Suprapubic skin (tissue), 3 donors: ENCODE results near the gene SLC1A1.

ENCODE experiments used
- POLR2AphosphoS5 ChIP-seq, 3 donors: sonication (generic); formaldehyde crosslinking; IDR thresholded peaks; one replicate each; pipeline ENCODE4 v1.6.1; 2017; ENCODE audit warnings: antibody characterized with exemption in 3 of 3
- TF ChIP-seq, protein P1 (sequence below), 2 donors: fragments of 200-600 bp in 1 of 2; fragments of 450-650 bp in 1 of 2; sonication (generic) in 1 of 2; IDR thresholded peaks; one replicate each; pipeline ENCODE4 v1.5.1; 2016 to 2019; ENCODE audit warnings: antibody characterized with exemption in 2 of 2, mild to moderate bottlenecking in 1 of 2, moderate library complexity in 1 of 2

GRCh38 chr9:4486176-4486575, 4.1 kb upstream of the SLC1A1 start:
- TF ChIP-seq, protein P1, sequence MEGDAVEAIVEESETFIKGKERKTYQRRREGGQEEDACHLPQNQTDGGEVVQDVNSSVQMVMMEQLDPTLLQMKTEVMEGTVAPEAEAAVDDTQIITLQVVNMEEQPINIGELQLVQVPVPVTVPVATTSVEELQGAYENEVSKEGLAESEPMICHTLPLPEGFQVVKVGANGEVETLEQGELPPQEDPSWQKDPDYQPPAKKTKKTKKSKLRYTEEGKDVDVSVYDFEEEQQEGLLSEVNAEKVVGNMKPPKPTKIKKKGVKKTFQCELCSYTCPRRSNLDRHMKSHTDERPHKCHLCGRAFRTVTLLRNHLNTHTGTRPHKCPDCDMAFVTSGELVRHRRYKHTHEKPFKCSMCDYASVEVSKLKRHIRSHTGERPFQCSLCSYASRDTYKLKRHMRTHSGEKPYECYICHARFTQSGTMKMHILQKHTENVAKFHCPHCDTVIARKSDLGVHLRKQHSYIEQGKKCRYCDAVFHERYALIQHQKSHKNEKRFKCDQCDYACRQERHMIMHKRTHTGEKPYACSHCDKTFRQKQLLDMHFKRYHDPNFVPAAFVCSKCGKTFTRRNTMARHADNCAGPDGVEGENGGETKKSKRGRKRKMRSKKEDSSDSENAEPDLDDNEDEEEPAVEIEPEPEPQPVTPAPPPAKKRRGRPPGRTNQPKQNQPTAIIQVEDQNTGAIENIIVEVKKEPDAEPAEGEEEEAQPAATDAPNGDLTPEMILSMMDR (IDR thresholded peaks at IDR 0.05), result no peak
- no peak for TF ChIP-seq POLR2AphosphoS5 (IDR thresholded peaks at IDR 0.05)
